HEK293 (cell line): ENCODE data around the gene GRIK4.

ENCODE experiments used
- CTCF ChIA-PET: fragments of 350-600 bp; formaldehyde crosslinking; extraction: SDS; loops from one replicate; lab custom pipeline; 2021; ENCODE audit warnings: antibody characterized with exemption; lab: Yijun Ruan, JAX
- POLR2A ChIA-PET: fragments of 300-600 bp; formaldehyde crosslinking; extraction: SDS; loops from one replicate; lab custom pipeline; 2020; ENCODE audit warnings: antibody characterized with exemption, inconsistent platforms; lab: Yijun Ruan, JAX
- H3K27ac ChIP-seq: fragments of 200-500 bp; sonication (Bioruptor generic); 2 replicates; pipeline ENCODE4 v1.5.1; 2014; ENCODE audit warnings: low read depth, low read length, control low read depth, inconsistent platforms; ENCODE audit errors: extremely low read depth
- H3K36me3 ChIP-seq, 2 experiments: fragments of 200-500 bp in 1 of 2; sonication (Bioruptor generic) in 1 of 2; 1 replicate in 1 of 2; 2 replicates in 1 of 2; pipeline ENCODE4 v1.5.1; 2014 to 2017; ENCODE audit warnings: inconsistent platforms in 2 of 2, low read length in 2 of 2; ENCODE audit not compliant: control insufficient read depth in 2 of 2, insufficient read depth in 1 of 2
- H3K4me1 ChIP-seq: fragments of 200-500 bp; sonication (Bioruptor generic); 2 replicates; pipeline ENCODE4 v1.5.1; 2014; ENCODE audit warnings: mild to moderate bottlenecking, low read length, inconsistent platforms; ENCODE audit not compliant: control insufficient read depth, insufficient read depth
- H3K4me3 ChIP-seq: 2 replicates; pipeline ENCODE4 v1.5.1; 2011; ENCODE audit warnings: low read depth, mild to moderate bottlenecking, control low read depth, low read length, moderate library complexity
- H3K9me3 ChIP-seq: fragments of 200-500 bp; sonication (Bioruptor generic); 2 replicates; pipeline ENCODE4 v1.5.1; 2014; ENCODE audit warnings: low read depth, low read length, inconsistent platforms; ENCODE audit not compliant: control insufficient read depth, insufficient read depth
- GLI4 ChIP-seq: fragments of 450-650 bp; formaldehyde crosslinking; IDR thresholded peaks from 2 replicates; pipeline ENCODE4 v1.5.1; 2016; ENCODE audit warnings: missing biosample characterization, missing genetic modification characterization
- MZF1 ChIP-seq: fragments of 450-650 bp; formaldehyde crosslinking; IDR thresholded peaks from 2 replicates; pipeline ENCODE4 v1.5.1; 2017; ENCODE audit warnings: missing biosample characterization, missing genetic modification characterization, borderline replicate concordance
- PRDM1 ChIP-seq: fragments of 450-650 bp; formaldehyde crosslinking; IDR thresholded peaks from 2 replicates; pipeline ENCODE4; 2016; ENCODE audit warnings: missing biosample characterization, missing genetic modification characterization
- PRDM6 ChIP-seq: fragments of 450-650 bp; formaldehyde crosslinking; IDR thresholded peaks from 2 replicates; pipeline ENCODE4 v1.5.1; 2017; ENCODE audit warnings: missing biosample characterization, missing genetic modification characterization
- TSHZ1 ChIP-seq: fragments of 450-650 bp; formaldehyde crosslinking; IDR thresholded peaks from 2 replicates; pipeline ENCODE4 v1.5.1; 2016; ENCODE audit warnings: missing biosample characterization, missing genetic modification characterization, borderline replicate concordance
- ZBTB26 ChIP-seq: fragments of 450-650 bp; formaldehyde crosslinking; optimal IDR thresholded peaks from 2 replicates; pipeline ENCODE3; 2016; ENCODE audit warnings: missing biosample characterization, mild to moderate bottlenecking, missing genetic modification characterization
- ZNF10 ChIP-seq: fragments of 450-650 bp; formaldehyde crosslinking; IDR thresholded peaks from 2 replicates; pipeline ENCODE4 v1.5.1; 2017; ENCODE audit warnings: missing biosample characterization, missing genetic modification characterization
- ZNF19 ChIP-seq: fragments of 450-650 bp; formaldehyde crosslinking; IDR thresholded peaks from 2 replicates; pipeline ENCODE4; 2016; ENCODE audit warnings: missing biosample characterization, missing genetic modification characterization, low read depth
- ZNF214 ChIP-seq: fragments of 450-650 bp; formaldehyde crosslinking; IDR thresholded peaks from 2 replicates; pipeline ENCODE4 v1.5.1; 2017; ENCODE audit warnings: missing biosample characterization, mild to moderate bottlenecking, missing genetic modification characterization, borderline replicate concordance
- ZNF24 ChIP-seq: fragments of 450-650 bp; formaldehyde crosslinking; IDR thresholded peaks from 2 replicates; pipeline ENCODE4 v1.5.1; 2016; ENCODE audit warnings: missing biosample characterization, missing genetic modification characterization
- ZNF558 ChIP-seq: fragments of 450-650 bp; formaldehyde crosslinking; IDR thresholded peaks from 2 replicates; pipeline ENCODE4 v1.5.1; 2016; ENCODE audit warnings: missing biosample characterization, missing genetic modification characterization
- ZNF600 ChIP-seq: fragments of 450-650 bp; formaldehyde crosslinking; IDR thresholded peaks from 2 replicates; pipeline ENCODE4 v1.5.1; 2016; ENCODE audit warnings: missing biosample characterization, missing genetic modification characterization
- ZNF610 ChIP-seq: fragments of 450-650 bp; formaldehyde crosslinking; IDR thresholded peaks from 2 replicates; pipeline ENCODE4 v1.5.1; 2016; ENCODE audit warnings: missing biosample characterization, missing genetic modification characterization, borderline replicate concordance
- ZNF664 ChIP-seq: fragments of 450-650 bp; formaldehyde crosslinking; IDR thresholded peaks from 2 replicates; pipeline ENCODE4 v1.5.1; 2016; ENCODE audit warnings: missing biosample characterization, missing genetic modification characterization
- ZNF670 ChIP-seq: fragments of 450-650 bp; formaldehyde crosslinking; IDR thresholded peaks from 2 replicates; pipeline ENCODE4 v1.5.1; 2016; ENCODE audit warnings: missing biosample characterization, missing genetic modification characterization, low read depth
- TF ChIP-seq, protein P1 (sequence below): fragments of 450-650 bp; formaldehyde crosslinking; IDR thresholded peaks from 2 replicates; pipeline ENCODE4 v1.5.1; 2016; ENCODE audit warnings: missing biosample characterization, missing genetic modification characterization
- TF ChIP-seq, protein P2 (sequence below): fragments of 450-650 bp; formaldehyde crosslinking; IDR thresholded peaks from 2 replicates; pipeline ENCODE4 v1.5.1; 2017; ENCODE audit warnings: missing biosample characterization, missing genetic modification characterization
- TF ChIP-seq, protein P3 (sequence below): fragments of 450-650 bp; formaldehyde crosslinking; IDR thresholded peaks from 2 replicates; pipeline ENCODE4 v1.5.1; 2016; ENCODE audit warnings: missing biosample characterization, missing genetic modification characterization

The GRIK4 gene

GRCh38 chr11:120579611-120580031 lies 68.1 kb downstream of the GRIK4 start:
- POLR2A ChIA-PET = no interaction called here
- Histone ChIP-seq H3K9me3 (no peaks in the 10 kb centered on the region), H3K4me3 (no peak overlapping the region), H3K27ac (no peak overlapping the region), H3K4me1 (no peaks in the 10 kb centered on the region)
- CTCF ChIA-PET = interaction anchor here (0.6 kb wide), 1 partner anchor 107 kb away, joined by 9 read pairs; no protein-coding TSS in a partner anchor
- TF ChIP-seq GLI4 (tag by site-specific recombination) = no peak
- no peak for TF ChIP-seq TSHZ1 (tag by site-specific recombination)
- no peak for TF ChIP-seq ZBTB26
- no peak for TF ChIP-seq ZNF558 (tag by site-specific recombination)
- TF ChIP-seq MZF1 = no peak
- no peak for TF ChIP-seq ZNF19 (tag by site-specific recombination)
- TF ChIP-seq PRDM1 = no peak
- TF ChIP-seq ZNF664 (tag by site-specific recombination) = no peak
- TF ChIP-seq ZNF10 (tag by site-specific recombination) = no peak
- no peak for TF ChIP-seq ZNF670 (tag by site-specific recombination)
- TF ChIP-seq ZNF24 (tag by site-specific recombination) = no peak
- TF ChIP-seq PRDM6 (tag by site-specific recombination) = no peak
- TF ChIP-seq ZNF600 (tag by site-specific recombination) = no peak
- TF ChIP-seq, protein P1, sequence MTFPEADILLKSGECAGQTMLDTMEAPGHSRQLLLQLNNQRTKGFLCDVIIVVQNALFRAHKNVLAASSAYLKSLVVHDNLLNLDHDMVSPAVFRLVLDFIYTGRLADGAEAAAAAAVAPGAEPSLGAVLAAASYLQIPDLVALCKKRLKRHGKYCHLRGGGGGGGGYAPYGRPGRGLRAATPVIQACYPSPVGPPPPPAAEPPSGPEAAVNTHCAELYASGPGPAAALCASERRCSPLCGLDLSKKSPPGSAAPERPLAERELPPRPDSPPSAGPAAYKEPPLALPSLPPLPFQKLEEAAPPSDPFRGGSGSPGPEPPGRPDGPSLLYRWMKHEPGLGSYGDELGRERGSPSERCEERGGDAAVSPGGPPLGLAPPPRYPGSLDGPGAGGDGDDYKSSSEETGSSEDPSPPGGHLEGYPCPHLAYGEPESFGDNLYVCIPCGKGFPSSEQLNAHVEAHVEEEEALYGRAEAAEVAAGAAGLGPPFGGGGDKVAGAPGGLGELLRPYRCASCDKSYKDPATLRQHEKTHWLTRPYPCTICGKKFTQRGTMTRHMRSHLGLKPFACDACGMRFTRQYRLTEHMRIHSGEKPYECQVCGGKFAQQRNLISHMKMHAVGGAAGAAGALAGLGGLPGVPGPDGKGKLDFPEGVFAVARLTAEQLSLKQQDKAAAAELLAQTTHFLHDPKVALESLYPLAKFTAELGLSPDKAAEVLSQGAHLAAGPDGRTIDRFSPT (tag by site-specific recombination) = no peak
- TF ChIP-seq ZNF214 = no peak
- TF ChIP-seq ZNF610 (tag by site-specific recombination) = no peak
- TF ChIP-seq, protein P2, sequence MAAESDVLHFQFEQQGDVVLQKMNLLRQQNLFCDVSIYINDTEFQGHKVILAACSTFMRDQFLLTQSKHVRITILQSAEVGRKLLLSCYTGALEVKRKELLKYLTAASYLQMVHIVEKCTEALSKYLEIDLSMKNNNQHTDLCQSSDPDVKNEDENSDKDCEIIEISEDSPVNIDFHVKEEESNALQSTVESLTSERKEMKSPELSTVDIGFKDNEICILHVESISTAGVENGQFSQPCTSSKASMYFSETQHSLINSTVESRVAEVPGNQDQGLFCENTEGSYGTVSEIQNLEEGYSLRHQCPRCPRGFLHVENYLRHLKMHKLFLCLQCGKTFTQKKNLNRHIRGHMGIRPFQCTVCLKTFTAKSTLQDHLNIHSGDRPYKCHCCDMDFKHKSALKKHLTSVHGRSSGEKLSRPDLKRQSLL (tag by site-specific recombination) = no peak
- TF ChIP-seq, protein P3, sequence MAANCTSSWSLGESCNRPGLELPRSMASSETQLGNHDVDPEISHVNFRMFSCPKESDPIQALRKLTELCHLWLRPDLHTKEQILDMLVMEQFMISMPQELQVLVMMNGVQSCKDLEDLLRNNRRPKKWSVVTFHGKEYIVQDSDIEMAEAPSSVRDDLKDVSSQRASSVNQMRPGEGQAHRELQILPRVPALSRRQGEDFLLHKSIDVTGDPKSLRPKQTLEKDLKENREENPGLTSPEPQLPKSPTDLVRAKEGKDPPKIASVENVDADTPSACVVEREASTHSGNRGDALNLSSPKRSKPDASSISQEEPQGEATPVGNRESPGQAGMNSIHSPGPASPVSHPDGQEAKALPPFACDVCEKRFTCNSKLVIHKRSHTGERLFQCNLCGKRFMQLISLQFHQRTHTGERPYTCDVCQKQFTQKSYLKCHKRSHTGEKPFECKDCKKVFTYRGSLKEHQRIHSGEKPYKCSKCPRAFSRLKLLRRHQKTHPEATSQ (tag by site-specific recombination) = no peak
- TF ChIP-seq, all 188 proteins: peak for 0
- H3K36me3 ChIP-seq = no peaks in the 10 kb centered on the region
